K562 (cell line): Measurements from ENCODE around the gene PSG4. TPM values are rescaled to one million over a fixed set of nuclear protein-coding genes. Genes with fewer than 3 reads are reported as not detected.
"Not testable (repeated sequence)": the region's sequence is repeated elsewhere in the genome, so short reads cannot be mapped to it uniquely, and the experiment has no call there.

Experiments
- ATAC-seq: fragments of 200-7000 bp; cut with Tn5 transposase; 3 replicates; pipeline ENCODE4 v1.9.1; 2020; ENCODE audit warnings: moderate library complexity
- BruUV-seq: library from RNA; stranded (reverse); fragments of 400-500 nt; replicated peaks from 2 replicates; lab custom pipeline; 2021; lab: Mats Ljungman, UMichigan
- CTCF ChIA-PET: fragments of 300-600 bp; formaldehyde crosslinking; extraction: SDS; loops from one replicate; lab custom pipeline; 2021; ENCODE audit warnings: low intra/inter-chr PET ratio; lab: Yijun Ruan, JAX
- POLR2A ChIA-PET: fragments of 300-600, 350-650 bp; sonication (Branson Sonifier 250); formaldehyde crosslinking; extraction: SDS; loops from one replicate; lab custom pipeline; 2021; ENCODE audit warnings: antibody characterized with exemption, inconsistent platforms; lab: Yijun Ruan, JAX
- DNase-seq, 4 experiments: peaks; one replicate each; pipeline versions ENCODE4 v3.0.0 to v3.0.0-alpha.2; 2011 to 2018; ENCODE audit warnings: low spot score in 3 of 4, mixed read lengths in 3 of 4; ENCODE audit errors: extremely low read depth in 1 of 4
- FAIRE-seq: peaks from 2 replicates; lab custom pipeline; 2011; peaks lifted over from hg19 to GRCh38; lab: Jason Lieb, UNC
- H2AFZ ChIP-seq: 2 replicates; pipeline ENCODE4 v1.6.0; 2011; ENCODE audit warnings: low read depth, low read length, control low read depth, inconsistent platforms
- H3K27ac ChIP-seq: fragments of 200-600 bp; 3 replicates; pipeline ENCODE4 v1.8.0; 2011; ENCODE audit warnings: low read depth, mild to moderate bottlenecking, control low read depth, inconsistent platforms, low read length, moderate library complexity, mixed read lengths; ENCODE audit errors: extremely low read depth
- H3K27me3 ChIP-seq, 2 experiments: fragments of 300-600 bp in 1 of 2; 2 replicates in 1 of 2; 3 replicates in 1 of 2; pipeline versions ENCODE4 v1.6.0 to v1.8.0; 2011; ENCODE audit warnings: inconsistent platforms in 2 of 2, low read length in 2 of 2, mild to moderate bottlenecking in 1 of 2, mixed read lengths in 1 of 2, moderate library complexity in 1 of 2; ENCODE audit not compliant: control insufficient read depth in 2 of 2, insufficient read depth in 2 of 2
- H3K36me3 ChIP-seq: fragments of 300-600 bp; 3 replicates; pipeline ENCODE4 v1.8.0; 2011; ENCODE audit warnings: mild to moderate bottlenecking, low read length, inconsistent platforms; ENCODE audit not compliant: control insufficient read depth, insufficient read depth
- H3K4me1 ChIP-seq, 2 experiments: fragments of 200-600 bp in 1 of 2; replicated peaks in 1 of 2; 2 replicates in 1 of 2; 3 replicates in 1 of 2; pipeline versions ENCODE4 v1.5.1 to v1.8.0; 2011; ENCODE audit warnings: inconsistent platforms in 2 of 2, low read length in 2 of 2, mild to moderate bottlenecking in 1 of 2, mixed read lengths in 1 of 2, moderate library complexity in 1 of 2; ENCODE audit not compliant: control insufficient read depth in 2 of 2, insufficient read depth in 2 of 2
- H3K4me2 ChIP-seq: 2 replicates; pipeline ENCODE4 v1.6.1; 2011; ENCODE audit warnings: low read length, control low read depth, inconsistent platforms, mixed read lengths; ENCODE audit not compliant: insufficient read depth
- H3K4me3 ChIP-seq: fragments of 200-600 bp; sonication (generic), shearing (Covaris generic); 2 replicates; pipeline ENCODE4 v1.5.1; 2016; ENCODE audit warnings: control low read depth, inconsistent platforms
- H3K79me2 ChIP-seq: fragments of 200-600 bp; 3 replicates; pipeline ENCODE4 v1.8.0; 2011; ENCODE audit warnings: low read length, inconsistent platforms; ENCODE audit not compliant: control insufficient read depth, insufficient read depth
- H3K9ac ChIP-seq, 2 experiments: 2 replicates each; pipeline versions ENCODE4 v1.6.0 to v1.6.1; 2011; ENCODE audit warnings: low read depth in 2 of 2, low read length in 2 of 2, control low read depth in 1 of 2, inconsistent platforms in 1 of 2, mild to moderate bottlenecking in 1 of 2, mixed read lengths in 1 of 2; ENCODE audit not compliant: insufficient read depth in 1 of 2
- H3K9me1 ChIP-seq: one replicate; pipeline ENCODE4 v1.6.0; 2011; ENCODE audit warnings: inconsistent platforms, mild to moderate bottlenecking, low read length, moderate library complexity; ENCODE audit not compliant: control insufficient read depth, insufficient read depth
- H3K9me3 ChIP-seq: replicated peaks from 2 replicates; pipeline ENCODE4 v1.5.1; 2011; ENCODE audit warnings: low read depth, low read length, inconsistent platforms; ENCODE audit not compliant: control insufficient read depth, insufficient read depth
- H4K20me1 ChIP-seq: replicated peaks from 2 replicates; pipeline ENCODE4 v1.6.1; 2011; ENCODE audit warnings: low read length, inconsistent platforms, mixed read lengths; ENCODE audit not compliant: control insufficient read depth, insufficient read depth
- WGBS: fragments of 100-300 bp; shearing (Covaris generic); methylation state at CpG from one replicate; pipeline ENCODE4 v1.1.6; 2016; ENCODE audit warnings: low coverage, mixed read lengths; ENCODE audit not compliant: insufficient coverage; ENCODE audit errors: missing lambda C conversion rate; 5-methylcytosine and 5-hydroxymethylcytosine counted together
- in situ Hi-C: fragments of 300-500 bp; cut with MboI; formaldehyde crosslinking; loops from 4 replicates; pipeline ENCODE4 v1.15.0; 2018; ENCODE audit warnings: inconsistent platforms, mixed read lengths
- intact Hi-C: fragments of 100-400 bp; cut with micrococcal nuclease; formaldehyde crosslinking; loops from 2 replicates; pipeline ENCODE4 v1.14.2; 2022
- polyA plus RNA-seq, 8 experiments: library from polyadenylated mRNA; depleted of rRNA in 4 of 8; stranded (reverse) in 5 of 8; unstranded in 3 of 8; fragments of >200 nt; fragmentation: Nextera tagmentation in 2 of 8; fragmentation: Illumina TruSeq in 1 of 8; extraction: Ambion mirVana in 2 of 8; extraction: Trizol in 1 of 8; gene quantifications; 2 replicates each; pipeline versions ENCODE4 v1.2.1 to v1.2.3, GENCODE V29; 2011 to 2014; ENCODE audit warnings: inconsistent platforms in 1 of 8, missing spikeins in 1 of 8
- total RNA-seq, 7 experiments: library from RNA; depleted of rRNA in 6 of 7; stranded (reverse); fragments of >200 nt in 6 of 7; fragmentation: Illumina TruSeq in 2 of 7; extraction: Trizol in 2 of 7; gene quantifications; 2 replicates each; pipeline versions ENCODE4 v1.2.1 to v1.2.3, GENCODE V29; 2011 to 2021; ENCODE audit warnings: low replicate concordance in 1 of 7

Gene PSG4
- total and polyA plus RNA-seq, 9 of the 15 experiments (the other 6 are each of a cell fraction or from before 2014, with no cell fraction given) = 0.03 TPM; not detected in 8

- H3K9me1 ChIP-seq, H3K9me3 ChIP-seq, H3K9ac ChIP-seq, FAIRE-seq, DNase-seq, H3K27me3 ChIP-seq, H3K4me3 ChIP-seq, intact Hi-C loops, ATAC-seq, POLR2A ChIA-PET, H3K4me2 ChIP-seq, in situ Hi-C loops, H4K20me1 ChIP-seq, CTCF ChIA-PET, H3K4me1 ChIP-seq, H3K79me2 ChIP-seq, BruUV-seq, H3K36me3 ChIP-seq, H2AFZ ChIP-seq, H3K27ac ChIP-seq: not testable (repeated sequence)
- 2% methylated on average over 4 of the region's 4 CpGs for WGBS
Observed at GRCh38 chr19:43219136-43219535, 13.7 kb upstream of the PSG4 start.

GRCh38 chr19:43215881-43216280 lies 10.4 kb upstream of the PSG4 start:
- H3K9ac ChIP-seq, H3K27ac ChIP-seq, H3K9me3 ChIP-seq, H3K4me1 ChIP-seq, in situ Hi-C loops, POLR2A ChIA-PET, FAIRE-seq, BruUV-seq, H3K9me1 ChIP-seq, H4K20me1 ChIP-seq, intact Hi-C loops, H3K4me2 ChIP-seq, H3K4me3 ChIP-seq, ATAC-seq, H3K27me3 ChIP-seq, H2AFZ ChIP-seq, H3K36me3 ChIP-seq, H3K79me2 ChIP-seq, CTCF ChIA-PET, DNase-seq: not testable (repeated sequence)
- WGBS = 3% methylated on average over 2 of the region's 2 CpGs
